ENCODE measurements around the gene AHDC1. TPM values are rescaled to one million over a fixed set of nuclear protein-coding genes. Genes with fewer than 3 reads are reported as not detected.
A peak's percentile ranks its signal among the peaks of the same experiment; 100 is the strongest.

AHDC1 gene
- total RNA-seq, 1 experiment from 2014 or later: 49.0 TPM

GRCh38 chr1:27527223-27527889 lies 76.6 kb downstream of the AHDC1 start (continued):
- TF ChIP-seq AFF4 (CRISPR knock-in tag; IDR thresholded peaks at IDR 0.05; ENCODE audit: borderline replicate concordance) (no peak), ZNF219 (CRISPR knock-in tag; IDR thresholded peaks at IDR 0.05; ENCODE audit: borderline replicate concordance) (no peak), SMAD4 (CRISPR knock-in tag; IDR thresholded peaks at IDR 0.05) (no peak), EMX1 (CRISPR knock-in tag; IDR thresholded peaks at IDR 0.05) (no peak), ZNF423 (CRISPR knock-in tag; IDR thresholded peaks at IDR 0.05) (peak; percentile 90)
- TF ChIP-seq, protein P1, sequence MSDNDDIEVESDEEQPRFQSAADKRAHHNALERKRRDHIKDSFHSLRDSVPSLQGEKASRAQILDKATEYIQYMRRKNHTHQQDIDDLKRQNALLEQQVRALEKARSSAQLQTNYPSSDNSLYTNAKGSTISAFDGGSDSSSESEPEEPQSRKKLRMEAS (CRISPR knock-in tag; IDR thresholded peaks at IDR 0.05): peak; percentile 47; the same call in 1 of the 2 replicates
- TF ChIP-seq, protein P2, sequence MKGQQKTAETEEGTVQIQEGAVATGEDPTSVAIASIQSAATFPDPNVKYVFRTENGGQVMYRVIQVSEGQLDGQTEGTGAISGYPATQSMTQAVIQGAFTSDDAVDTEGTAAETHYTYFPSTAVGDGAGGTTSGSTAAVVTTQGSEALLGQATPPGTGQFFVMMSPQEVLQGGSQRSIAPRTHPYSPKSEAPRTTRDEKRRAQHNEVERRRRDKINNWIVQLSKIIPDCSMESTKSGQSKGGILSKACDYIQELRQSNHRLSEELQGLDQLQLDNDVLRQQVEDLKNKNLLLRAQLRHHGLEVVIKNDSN (CRISPR knock-in tag; IDR thresholded peaks at IDR 0.05): peak; percentile 36; the same call in 1 of the 2 replicates
- TF ChIP-seq, protein P3, sequence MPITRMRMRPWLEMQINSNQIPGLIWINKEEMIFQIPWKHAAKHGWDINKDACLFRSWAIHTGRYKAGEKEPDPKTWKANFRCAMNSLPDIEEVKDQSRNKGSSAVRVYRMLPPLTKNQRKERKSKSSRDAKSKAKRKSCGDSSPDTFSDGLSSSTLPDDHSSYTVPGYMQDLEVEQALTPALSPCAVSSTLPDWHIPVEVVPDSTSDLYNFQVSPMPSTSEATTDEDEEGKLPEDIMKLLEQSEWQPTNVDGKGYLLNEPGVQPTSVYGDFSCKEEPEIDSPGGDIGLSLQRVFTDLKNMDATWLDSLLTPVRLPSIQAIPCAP (CRISPR knock-in tag; IDR thresholded peaks at IDR 0.05): no peak

DNA sequence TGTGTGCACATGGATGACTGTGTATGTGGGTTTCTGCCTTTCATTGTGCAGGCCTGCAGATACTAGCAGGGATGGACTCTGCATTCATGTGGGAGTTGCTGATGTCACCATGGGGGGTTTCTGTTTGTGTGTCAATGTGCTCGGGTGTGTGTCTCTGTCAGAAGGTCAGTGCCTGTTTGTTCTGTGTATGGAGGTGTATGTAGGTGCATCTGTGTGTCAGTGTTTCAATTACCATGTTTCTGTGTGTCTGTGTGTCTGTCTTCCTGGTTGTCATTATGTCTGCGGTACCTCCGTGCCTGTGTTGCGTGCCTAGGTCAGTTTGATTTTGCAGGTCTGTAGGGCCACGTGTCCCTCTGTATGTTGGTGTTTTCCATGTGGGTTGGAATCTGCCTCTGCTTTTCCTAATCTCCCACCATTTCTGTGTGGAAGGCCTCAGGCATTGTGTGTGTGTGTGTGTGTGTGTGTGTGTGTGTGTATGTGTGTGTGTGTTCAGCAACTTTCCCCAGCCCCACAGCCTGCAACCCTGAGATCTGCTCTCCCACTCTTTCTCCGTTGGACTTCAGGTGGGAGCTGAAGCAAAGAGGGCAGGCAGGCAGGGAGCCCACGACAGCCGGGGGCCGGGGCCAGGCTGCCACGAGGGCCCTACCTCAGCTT lies 77.2 kb downstream of the AHDC1 start:
- H3K27ac Mint-ChIP-seq: peak overlapping the region; percentile 85
- POLR2A ChIA-PET: interaction anchor here (0.7 to 1.5 kb wide), 9 partner anchors 14 to 219 kb away, joined by 3 to 7 read pairs (median 3); no protein-coding TSS in a partner anchor
- CTCF ChIA-PET: interaction anchor here (0.6 to 3.7 kb wide), 19 partner anchors 10 to 169 kb away, joined by 3 to 33 read pairs (median 4); partner anchors contain the start of gene WASF2
- no peaks in the 10 kb centered on the region; the same call in 1 of the 2 replicates for H3K27me3 Mint-ChIP-seq (ENCODE audit: low read depth)
- H3K9me3 Mint-ChIP-seq: no peaks in the 10 kb centered on the region
- peak overlapping the region; percentile 55 for H3K4me3 Mint-ChIP-seq
- no peaks in the 10 kb centered on the region for H3K36me3 Mint-ChIP-seq
- DNase-seq (ENCODE audit: low spot score): no peak
- no peak for ATAC-seq
- peaks cover 65% of the 10 kb centered on the region for H3K4me1 Mint-ChIP-seq
- TF ChIP-seq NFE2L1 (CRISPR knock-in tag; IDR thresholded peaks at IDR 0.05) (peak; percentile 35; the same call in 1 of the 2 replicates), MYBL2 (CRISPR knock-in tag; IDR thresholded peaks at IDR 0.05) (no peak)

DNA sequence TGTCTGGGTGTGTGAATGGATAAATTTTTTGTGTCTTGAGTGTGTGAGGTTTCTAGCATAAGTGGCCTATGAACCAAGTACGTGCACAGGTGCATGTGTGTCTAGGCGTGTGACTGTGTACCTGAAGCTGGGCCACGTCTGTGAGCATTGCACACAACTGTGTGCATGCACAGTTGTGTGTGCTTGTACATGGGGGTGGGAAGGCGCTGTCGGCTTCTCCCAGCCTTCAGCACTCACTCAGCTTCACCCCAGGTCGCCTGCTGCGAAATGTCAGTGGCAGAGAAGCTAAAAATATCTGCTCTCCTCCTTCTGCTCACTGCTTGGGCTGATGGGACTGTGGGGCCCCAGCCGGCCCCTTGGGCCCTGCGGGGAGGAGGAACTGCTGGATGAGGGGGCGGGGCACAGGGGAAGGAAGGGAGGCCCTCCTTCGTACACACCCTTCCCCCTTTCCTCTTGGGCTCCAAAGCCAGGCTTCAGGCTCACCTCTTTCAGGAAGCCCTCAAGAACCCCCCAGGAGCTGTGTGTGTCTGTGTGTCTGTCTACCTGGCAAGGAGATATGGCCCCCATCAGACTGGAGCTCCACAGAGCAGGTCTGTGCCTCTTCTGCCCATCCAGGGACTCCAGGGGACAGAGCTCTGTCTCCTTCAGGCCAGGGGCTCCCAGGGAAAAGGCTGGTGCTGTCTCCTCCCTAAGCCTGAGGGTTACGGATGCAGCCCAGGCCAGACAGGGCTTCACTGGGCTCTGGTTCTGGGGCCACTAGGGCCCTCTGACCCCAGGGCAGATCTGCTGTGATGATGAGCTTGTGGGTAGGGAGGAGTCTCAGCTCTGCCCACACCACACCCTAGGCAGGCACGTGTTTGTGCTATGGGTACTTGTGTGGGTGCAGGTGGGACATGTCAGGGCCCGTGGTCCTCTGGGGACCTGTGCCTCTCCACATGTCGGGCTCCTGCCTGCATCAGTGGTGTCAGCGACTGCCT lies 78.4 kb downstream of the AHDC1 start:
- POLR2A ChIA-PET: interaction anchor here (1.5 kb wide), 1 partner anchor 31 kb away, joined by 7 read pairs; no protein-coding TSS in a partner anchor

More for the DNA sequence above, 78.4 kb downstream of the AHDC1 start:
- DNase-seq (ENCODE audit: low spot score) (peak; percentile 79), ATAC-seq (peak; percentile 50)
- no peaks in the 10 kb centered on the region for H3K9me3 Mint-ChIP-seq
- no peaks in the 10 kb centered on the region for H3K36me3 Mint-ChIP-seq
- peak overlapping the region; percentile 85 for H3K27ac Mint-ChIP-seq
- H3K4me1 Mint-ChIP-seq: peaks cover 70% of the 10 kb centered on the region
- H3K27me3 Mint-ChIP-seq (ENCODE audit: low read depth): no peaks in the 10 kb centered on the region; the same call in 1 of the 2 replicates
- H3K4me3 Mint-ChIP-seq: peak overlapping the region; percentile 55
- TF ChIP-seq FOXP1 (CRISPR knock-in tag; IDR thresholded peaks at IDR 0.05; ENCODE audit: borderline replicate concordance) (0 out of 2 replicates have a peak, but pooled peaks have one; percentile 4), SP1 (CRISPR knock-in tag; conservative IDR thresholded peaks at IDR 0.05) (0 out of 2 replicates have a peak, but pooled peaks have one; percentile 24), CDX4 (CRISPR knock-in tag; IDR thresholded peaks at IDR 0.05; ENCODE audit: borderline replicate concordance) (no peak)
- TF ChIP-seq, protein P1 (CRISPR knock-in tag; IDR thresholded peaks at IDR 0.05): peak; percentile 49; the same call in 1 of the 2 replicates
- TF ChIP-seq, protein P4, sequence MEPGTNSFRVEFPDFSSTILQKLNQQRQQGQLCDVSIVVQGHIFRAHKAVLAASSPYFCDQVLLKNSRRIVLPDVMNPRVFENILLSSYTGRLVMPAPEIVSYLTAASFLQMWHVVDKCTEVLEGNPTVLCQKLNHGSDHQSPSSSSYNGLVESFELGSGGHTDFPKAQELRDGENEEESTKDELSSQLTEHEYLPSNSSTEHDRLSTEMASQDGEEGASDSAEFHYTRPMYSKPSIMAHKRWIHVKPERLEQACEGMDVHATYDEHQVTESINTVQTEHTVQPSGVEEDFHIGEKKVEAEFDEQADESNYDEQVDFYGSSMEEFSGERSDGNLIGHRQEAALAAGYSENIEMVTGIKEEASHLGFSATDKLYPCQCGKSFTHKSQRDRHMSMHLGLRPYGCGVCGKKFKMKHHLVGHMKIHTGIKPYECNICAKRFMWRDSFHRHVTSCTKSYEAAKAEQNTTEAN (CRISPR knock-in tag; IDR thresholded peaks at IDR 0.05): 0 out of 2 replicates have a peak, but pooled peaks have one; percentile 22
- TF ChIP-seq, protein P5, sequence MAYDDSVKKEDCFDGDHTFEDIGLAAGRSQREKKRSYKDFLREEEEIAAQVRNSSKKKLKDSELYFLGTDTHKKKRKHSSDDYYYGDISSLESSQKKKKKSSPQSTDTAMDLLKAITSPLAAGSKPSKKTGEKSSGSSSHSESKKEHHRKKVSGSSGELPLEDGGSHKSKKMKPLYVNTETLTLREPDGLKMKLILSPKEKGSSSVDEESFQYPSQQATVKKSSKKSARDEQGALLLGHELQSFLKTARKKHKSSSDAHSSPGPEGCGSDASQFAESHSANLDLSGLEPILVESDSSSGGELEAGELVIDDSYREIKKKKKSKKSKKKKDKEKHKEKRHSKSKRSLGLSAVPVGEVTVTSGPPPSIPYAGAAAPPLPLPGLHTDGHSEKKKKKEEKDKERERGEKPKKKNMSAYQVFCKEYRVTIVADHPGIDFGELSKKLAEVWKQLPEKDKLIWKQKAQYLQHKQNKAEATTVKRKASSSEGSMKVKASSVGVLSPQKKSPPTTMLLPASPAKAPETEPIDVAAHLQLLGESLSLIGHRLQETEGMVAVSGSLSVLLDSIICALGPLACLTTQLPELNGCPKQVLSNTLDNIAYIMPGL (CRISPR knock-in tag; IDR thresholded peaks at IDR 0.05): no peak
- CTCF ChIA-PET: interaction anchor here (0.7 to 3.7 kb wide), 16 partner anchors 14 to 146 kb away, joined by 3 to 20 read pairs (median 4); partner anchors contain the start of genes IFI6 and WASF2

Data from WTC11 (cell line).